OCI-LY7 (cell line): ENCODE measurements around the gene PLOD1.

ENCODE experiments used
- EZH2phosphoT487 ChIP-seq: fragments of 200-600 bp; sonication (generic); IDR thresholded peaks from 2 replicates; pipeline ENCODE4 v1.6.1; 2018; ENCODE audit warnings: low read depth, borderline replicate concordance, mild to moderate bottlenecking, mixed run types, antibody characterized with exemption, low read length, moderate library complexity, mixed read lengths
- TF ChIP-seq, protein P1 (sequence below): fragments of 200-600 bp; sonication (generic); conservative IDR thresholded peaks from 2 replicates; pipeline ENCODE4 v1.5.1; 2014; ENCODE audit warnings: mild to moderate bottlenecking, antibody characterized with exemption, low read length, moderate library complexity, mixed read lengths

GRCh38 chr1:11944358-11944931, 9.9 kb downstream of the PLOD1 start:
- TF ChIP-seq, protein P1, sequence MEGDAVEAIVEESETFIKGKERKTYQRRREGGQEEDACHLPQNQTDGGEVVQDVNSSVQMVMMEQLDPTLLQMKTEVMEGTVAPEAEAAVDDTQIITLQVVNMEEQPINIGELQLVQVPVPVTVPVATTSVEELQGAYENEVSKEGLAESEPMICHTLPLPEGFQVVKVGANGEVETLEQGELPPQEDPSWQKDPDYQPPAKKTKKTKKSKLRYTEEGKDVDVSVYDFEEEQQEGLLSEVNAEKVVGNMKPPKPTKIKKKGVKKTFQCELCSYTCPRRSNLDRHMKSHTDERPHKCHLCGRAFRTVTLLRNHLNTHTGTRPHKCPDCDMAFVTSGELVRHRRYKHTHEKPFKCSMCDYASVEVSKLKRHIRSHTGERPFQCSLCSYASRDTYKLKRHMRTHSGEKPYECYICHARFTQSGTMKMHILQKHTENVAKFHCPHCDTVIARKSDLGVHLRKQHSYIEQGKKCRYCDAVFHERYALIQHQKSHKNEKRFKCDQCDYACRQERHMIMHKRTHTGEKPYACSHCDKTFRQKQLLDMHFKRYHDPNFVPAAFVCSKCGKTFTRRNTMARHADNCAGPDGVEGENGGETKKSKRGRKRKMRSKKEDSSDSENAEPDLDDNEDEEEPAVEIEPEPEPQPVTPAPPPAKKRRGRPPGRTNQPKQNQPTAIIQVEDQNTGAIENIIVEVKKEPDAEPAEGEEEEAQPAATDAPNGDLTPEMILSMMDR, result no peak
- TF ChIP-seq EZH2phosphoT487, result no peak
